KBM-7 (cell line): ENCODE results near the gene HIRA.
"Not testable (repeated sequence)": the region's sequence is repeated elsewhere in the genome, so short reads cannot be mapped to it uniquely, and the experiment has no call there.

Experiments used
- DNase-seq: peaks from one replicate; pipeline ENCODE4 v3.0.0-alpha.2; 2015
- in situ Hi-C: fragments of 300-500 bp; cut with MboI; formaldehyde crosslinking; loops from 2 replicates; pipeline ENCODE4 v1.14.3; 2020; ENCODE audit warnings: low sequenced_read_pairs, low pct_unique_long_range_greater_than_20kb, mixed read lengths

HIRA gene

GRCh38 chr22:19445279-19445982, 13.9 kb upstream of the HIRA start:
- in situ Hi-C loops, result not testable (repeated sequence)

GRCh38 chr22:19443544-19444211, 12.1 kb upstream of the HIRA start:
- in situ Hi-C loops, result no loop called here
- DNase-seq, result no peak

More at GRCh38 chr22:19445279-19445982, 13.9 kb upstream of the HIRA start:
- DNase-seq, result not testable (repeated sequence)

GRCh38 chr22:19442166-19442565, 10.6 kb upstream of the HIRA start:
- in situ Hi-C loops, result no loop called here
- no peak for DNase-seq

GRCh38 chr22:19440411-19441195, 9.1 kb upstream of the HIRA start:
- in situ Hi-C loops, result no loop called here

GRCh38 chr22:19438298-19438697, 6.8 kb upstream of the HIRA start:
- no peak for DNase-seq
- in situ Hi-C loops, result no loop called here

More at GRCh38 chr22:19440411-19441195, 9.1 kb upstream of the HIRA start:
- no peak for DNase-seq

GRCh38 chr22:19436444-19437161, 5.1 kb upstream of the HIRA start:
- DNase-seq, in situ Hi-C loops: not testable (repeated sequence)

GRCh38 chr22:19434829-19435580, 3.5 kb upstream of the HIRA start:
- in situ Hi-C loops, result no loop called here
- DNase-seq, result no peak

GRCh38 chr22:19434401-19434800, 2.9 kb upstream of the HIRA start:
- in situ Hi-C loops, result no loop called here
- no peak for DNase-seq

- in situ Hi-C loops, result no loop called here
- DNase-seq, result peak; percentile 93
Observed at GRCh38 chr22:19432133-19432851, 759 bp upstream of the HIRA start, which contains the start of gene MRPL40. TSS of gene MRPL40 (plus strand) at chr22:19432545. CDS start at chr22:19432555, 10 bp downstream.

- DNase-seq, result peak; percentile 35
- in situ Hi-C loops, result no loop called here
Observed at GRCh38 chr22:19430890-19431541, 517 bp downstream of the HIRA start.

GRCh38 chr22:19429950-19430889, 1.3 kb downstream of the HIRA start:
- DNase-seq, result peak; percentile 66

GRCh38 chr22:19424186-19424500, 7.4 kb downstream of the HIRA start:
- no peak for DNase-seq
- in situ Hi-C loops, result no loop called here

More at GRCh38 chr22:19429950-19430889, 1.3 kb downstream of the HIRA start:
- in situ Hi-C loops, result no loop called here

GRCh38 chr22:19422440-19423301, 8.9 kb downstream of the HIRA start:
- DNase-seq, result no peak
- in situ Hi-C loops, result no loop called here

- DNase-seq, result no peak
- in situ Hi-C loops, result no loop called here
Observed at GRCh38 chr22:19420321-19420720, 11.2 kb downstream of the HIRA start.

- peak; percentile 64 for DNase-seq
- in situ Hi-C loops, result no loop called here
Observed at GRCh38 chr22:19419464-19420178, 11.9 kb downstream of the HIRA start.
